HepG2 (cell line): ENCODE results near the gene MIA2. TPM values are rescaled to one million over a fixed set of nuclear protein-coding genes. Genes with fewer than 3 reads are reported as not detected.

ENCODE experiments used
- ARID4A ChIP-seq: sonication (generic); formaldehyde crosslinking; IDR thresholded peaks from 2 replicates; pipeline ENCODE4 v1.5.0; 2020; ENCODE audit warnings: mild to moderate bottlenecking, missing genetic modification reagents, borderline replicate concordance
- CC2D1A ChIP-seq: sonication (generic); formaldehyde crosslinking; IDR thresholded peaks from 2 replicates; pipeline ENCODE4 v1.8.1; 2023; ENCODE audit warnings: mild to moderate bottlenecking, missing genetic modification reagents
- DMAP1 ChIP-seq: IDR thresholded peaks from 2 replicates; pipeline ENCODE4 v1.6.1; 2016
- ELF1 ChIP-seq: sonication (generic); formaldehyde crosslinking; IDR thresholded peaks from 2 replicates; pipeline ENCODE4 v1.4.0; 2020; ENCODE audit warnings: missing genetic modification reagents
- FOXP1 ChIP-seq, 2 experiments: fragments of 450-650 bp in 1 of 2; IDR thresholded peaks; 2 replicates each; pipeline ENCODE4 v1.6.1; 2017 to 2018; ENCODE audit warnings: antibody characterized with exemption in 1 of 2
- HMGXB4 ChIP-seq, 2 experiments: sonication (generic) in 1 of 2; formaldehyde crosslinking in 1 of 2; IDR thresholded peaks; 2 replicates each; pipeline versions ENCODE4 v1.4.0 to v1.6.1; 2018 to 2020; ENCODE audit warnings: missing genetic modification reagents in 2 of 2, borderline replicate concordance in 1 of 2, low read depth in 1 of 2, mild to moderate bottlenecking in 1 of 2, missing biosample characterization in 1 of 2
- KLF16 ChIP-seq, 2 experiments: sonication (generic) in 1 of 2; formaldehyde crosslinking in 1 of 2; IDR thresholded peaks; 2 replicates each; pipeline versions ENCODE4 v1.6.1 to v1.8.0; 2016 to 2023; ENCODE audit warnings: missing genetic modification reagents in 2 of 2, missing compliant biosample characterization in 1 of 2
- MED1 ChIP-seq: sonication (generic); formaldehyde crosslinking; IDR thresholded peaks from 2 replicates; pipeline ENCODE4 v1.4.0; 2020; ENCODE audit warnings: missing genetic modification reagents
- SETDB1 ChIP-seq: sonication (generic); formaldehyde crosslinking; IDR thresholded peaks from 2 replicates; pipeline ENCODE4 v1.5.1; 2020; ENCODE audit warnings: missing genetic modification reagents, mild to moderate bottlenecking, borderline replicate concordance
- SMARCE1 ChIP-seq: fragments of 450-650 bp; IDR thresholded peaks from 2 replicates; pipeline ENCODE4 v1.6.1; 2017; ENCODE audit warnings: borderline replicate concordance
- SYNCRIP ChIP-seq: fragments of 200-400 bp; formaldehyde crosslinking; IDR thresholded peaks from 2 replicates; pipeline ENCODE4 v1.6.1; 2018; ENCODE audit warnings: mild to moderate bottlenecking, low read depth, low read length; ENCODE audit not compliant: insufficient read depth
- ZFP91 ChIP-seq: sonication (generic); formaldehyde crosslinking; IDR thresholded peaks from 2 replicates; pipeline ENCODE4 v1.9.0; 2022; ENCODE audit warnings: missing genetic modification reagents, mild to moderate bottlenecking, borderline replicate concordance
- ZNF333 ChIP-seq: sonication (generic); formaldehyde crosslinking; IDR thresholded peaks from 2 replicates; pipeline ENCODE4 v1.4.0; 2020; ENCODE audit warnings: mild to moderate bottlenecking, missing genetic modification reagents, borderline replicate concordance
- ZNF484 ChIP-seq: sonication (generic); formaldehyde crosslinking; IDR thresholded peaks from 2 replicates; pipeline ENCODE4 v1.5.1; 2020; ENCODE audit warnings: mild to moderate bottlenecking, low read depth, missing genetic modification reagents, borderline replicate concordance
- ZNF672 ChIP-seq: sonication (generic); formaldehyde crosslinking; IDR thresholded peaks from 2 replicates; pipeline ENCODE4 v1.8.1; 2022; ENCODE audit warnings: missing genetic modification reagents
- ZNF737 ChIP-seq: sonication (generic); formaldehyde crosslinking; IDR thresholded peaks from 2 replicates; pipeline ENCODE4 v1.5.0; 2020; ENCODE audit warnings: missing genetic modification reagents, mild to moderate bottlenecking, borderline replicate concordance
- ZXDC ChIP-seq: sonication (generic); formaldehyde crosslinking; IDR thresholded peaks from 2 replicates; pipeline ENCODE4 v1.5.0; 2020; ENCODE audit warnings: mild to moderate bottlenecking, missing genetic modification reagents
- polyA plus RNA-seq, 8 experiments: library from polyadenylated mRNA; depleted of rRNA in 3 of 8; stranded (reverse) in 7 of 8; unstranded in 1 of 8; fragments of >200 nt; fragmentation: Illumina TruSeq in 4 of 8; extraction: Trizol in 4 of 8; gene quantifications; 2 replicates each; pipeline versions ENCODE4 v1.2.1 to v1.2.3, GENCODE V29; 2011 to 2016; ENCODE audit warnings: low read depth in 4 of 8, missing spikeins in 1 of 8, mixed read lengths in 1 of 8; ENCODE audit not compliant: insufficient read depth in 1 of 8
- total RNA-seq, 5 experiments: library from RNA; depleted of rRNA; stranded (reverse); fragments of >200 nt; fragmentation: Illumina TruSeq; extraction: Trizol; gene quantifications; 2 replicates each; pipeline ENCODE4 v1.2.3, GENCODE V29; 2016; ENCODE audit warnings: low read depth in 1 of 5

The MIA2 gene
- total and polyA plus RNA-seq, 2 of the 13 experiments (the other 11 are each of a cell fraction or from before 2014, with no cell fraction given) = 134 to 158 TPM

GRCh38 chr14:39431416-39432178 lies 197.9 kb downstream of the MIA2 start (continued):
- TF ChIP-seq FOXP1 (IDR thresholded peaks at IDR 0.05) = no peak
- no peak for TF ChIP-seq FOXP1 (CRISPR knock-in tag; IDR thresholded peaks at IDR 0.05)
- 0 out of 2 replicates have a peak, but pooled peaks have one; percentile 55 for TF ChIP-seq ZNF737 (CRISPR knock-in tag)
- TF ChIP-seq SYNCRIP = no peak
- no peak for TF ChIP-seq SETDB1 (CRISPR knock-in tag)
- 0 out of 2 replicates have a peak, but pooled peaks have one; percentile 67 for TF ChIP-seq ZXDC (CRISPR knock-in tag)
- 0 out of 4 replicates have a peak, but pooled peaks of 1 of the 2 experiments have one; percentile 72 for TF ChIP-seq KLF16 (CRISPR knock-in tag; IDR thresholded peaks at IDR 0.05)
- no peak; the same call in none of the 2 replicates for TF ChIP-seq SMARCE1
- TF ChIP-seq ARID4A = peak; percentile 90
- 0 out of 2 replicates have a peak, but pooled peaks have one; percentile 60 for TF ChIP-seq ZNF484
- TF ChIP-seq ZNF672 (CRISPR knock-in tag) = no peak
- peak; percentile 17; the same call in 1 of the 2 replicates for TF ChIP-seq MED1 (CRISPR knock-in tag)
- no peak for TF ChIP-seq CC2D1A (CRISPR knock-in tag)
- peak; percentile 52 to 87; a peak in 2 of 4 replicates for TF ChIP-seq HMGXB4 (CRISPR knock-in tag; IDR thresholded peaks at IDR 0.05; ENCODE audit: borderline replicate concordance in 1 of 2, low read depth in 1 of 2)
- peak; percentile 73; the same call in 1 of the 2 replicates for TF ChIP-seq ZNF333 (CRISPR knock-in tag)
- TF ChIP-seq ZFP91 (CRISPR knock-in tag) = peak; percentile 56; the same call in 1 of the 2 replicates
- TF ChIP-seq ELF1 (CRISPR knock-in tag) = peak; percentile 68
- no peak; the same call in 1 of the 2 replicates for TF ChIP-seq DMAP1 (CRISPR knock-in tag)
